Pulmonary artery endothelial cell (primary cell): ENCODE measurements around the gene C2orf92. TPM values are rescaled to one million over a fixed set of nuclear protein-coding genes. Genes with fewer than 3 reads are reported as not detected.

Experiments
- DNase-seq: peaks from one replicate; pipeline ENCODE4 v3.0.0-alpha.2; 2011; ENCODE audit warnings: low read depth, low spot score
- total RNA-seq: library from RNA; depleted of rRNA; stranded (reverse); fragments of >200 nt; gene quantifications from 2 replicates; pipeline ENCODE4 v1.2.3, GENCODE V29; 2014

C2orf92 gene
- total RNA-seq, 1 donor from 2014 or later = 1.5 TPM

DNA sequence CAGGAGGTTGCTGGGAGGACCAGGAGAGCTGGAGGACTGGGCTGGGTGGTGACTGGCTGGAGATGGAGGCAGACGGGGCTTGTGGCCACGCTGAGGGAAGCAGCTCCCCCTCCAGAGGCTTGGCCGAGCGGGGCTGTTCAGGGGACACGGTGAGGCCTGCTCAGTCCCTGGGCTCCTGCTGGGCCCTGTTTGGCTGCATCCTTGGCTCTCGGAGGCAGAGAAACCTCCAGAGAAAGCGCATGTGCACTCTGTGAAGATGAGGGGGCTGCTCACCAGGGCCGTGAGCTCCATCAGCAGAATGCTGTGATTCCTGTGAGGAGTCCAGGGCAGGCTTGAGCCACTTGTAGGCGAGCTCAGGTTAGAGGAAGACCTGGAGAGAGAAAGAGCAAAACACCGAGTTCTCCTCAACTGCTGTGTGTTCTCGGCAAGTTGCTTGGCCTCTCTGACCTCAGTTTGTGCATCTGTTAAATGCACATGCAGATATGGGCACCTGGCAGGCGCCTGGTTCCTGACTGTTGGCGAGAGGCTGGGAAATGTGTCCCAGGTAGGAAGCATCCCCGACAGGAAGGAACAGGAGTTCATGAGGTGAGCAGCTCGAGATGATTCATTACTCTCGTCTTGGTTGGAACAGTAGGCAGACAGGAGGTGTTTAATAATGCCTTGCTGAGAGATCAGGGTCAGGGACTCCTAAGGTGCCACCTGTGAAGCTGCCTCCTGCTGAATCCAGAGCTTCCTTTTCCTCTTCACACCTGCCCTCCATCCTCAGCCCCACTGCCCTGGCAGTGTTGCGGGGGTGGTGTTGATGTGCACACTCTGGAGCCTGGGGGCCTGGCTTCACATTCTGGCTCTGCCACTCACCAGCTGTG lies 44.8 kb downstream of the C2orf92 start:
- DNase-seq = no peak

DNA sequence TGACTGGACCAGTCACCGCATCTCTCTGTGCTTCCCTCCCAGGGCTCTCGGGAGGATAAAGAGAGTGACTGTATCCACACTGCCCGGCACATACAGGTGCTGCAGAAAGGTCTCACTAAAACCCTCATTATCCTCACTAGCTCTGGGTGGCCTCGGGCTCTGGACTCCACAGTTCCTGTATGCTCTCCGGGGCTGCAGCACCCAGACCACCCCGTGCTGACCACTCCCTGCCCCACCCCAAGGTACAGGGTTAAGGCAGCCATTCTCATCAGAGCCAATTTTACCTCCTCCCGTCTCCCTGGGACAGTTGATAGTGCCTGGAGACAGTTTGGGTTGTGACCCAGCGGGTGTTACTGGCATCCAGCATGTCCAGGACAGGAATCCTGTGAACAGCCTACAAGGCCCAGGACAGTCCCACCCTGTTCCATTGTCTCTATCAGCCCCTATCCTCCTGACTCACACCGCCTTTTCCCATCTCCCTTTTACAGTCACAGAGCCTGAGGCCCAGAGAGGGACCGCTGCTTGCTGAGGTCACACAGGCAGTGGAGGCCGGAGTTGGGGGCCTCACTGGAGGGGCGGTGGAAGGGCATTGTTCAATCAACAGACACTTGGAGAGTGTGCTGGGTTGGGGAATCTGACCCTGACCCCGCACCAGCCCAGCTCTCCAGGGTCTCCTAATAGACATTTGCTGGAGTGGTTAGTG lies 45.6 kb downstream of the C2orf92 start:
- DNase-seq = no peak

DNA sequence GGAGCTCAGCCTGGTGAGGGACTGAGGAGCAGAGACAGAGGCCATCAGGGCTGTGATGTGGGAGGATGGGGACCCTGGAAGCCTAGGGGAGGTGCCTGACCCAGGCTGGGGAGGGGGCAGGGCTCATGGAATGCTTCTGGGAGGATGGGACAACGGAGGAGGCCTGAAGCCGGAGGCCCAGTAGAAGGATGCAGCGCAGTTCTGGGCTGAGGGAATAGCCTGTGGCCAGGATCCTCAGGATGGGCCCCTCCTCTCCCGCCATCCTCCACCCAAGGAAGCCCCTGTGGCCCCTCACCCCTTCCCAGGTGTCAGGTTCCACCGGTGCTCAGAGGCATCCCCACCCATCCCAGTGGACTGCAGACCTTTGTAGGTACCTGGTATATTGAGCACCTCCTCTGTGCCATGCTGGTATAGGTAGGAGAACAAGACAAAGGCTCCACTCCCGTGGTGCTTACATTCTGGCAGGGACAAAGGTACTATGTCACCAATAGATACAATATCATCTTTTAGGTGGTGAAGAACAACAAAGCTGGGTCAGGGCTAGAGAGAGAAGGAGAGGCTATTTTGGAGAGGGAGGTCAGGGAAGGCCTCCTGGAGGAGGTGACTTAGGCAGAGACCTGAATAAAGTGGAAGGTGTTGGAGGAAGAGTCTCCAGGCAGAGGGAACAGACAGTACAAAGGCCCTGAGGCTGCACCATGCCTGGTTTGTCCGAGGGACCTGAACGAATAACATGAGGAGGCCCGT lies 46.6 kb downstream of the C2orf92 start:
- no peak for DNase-seq

DNA sequence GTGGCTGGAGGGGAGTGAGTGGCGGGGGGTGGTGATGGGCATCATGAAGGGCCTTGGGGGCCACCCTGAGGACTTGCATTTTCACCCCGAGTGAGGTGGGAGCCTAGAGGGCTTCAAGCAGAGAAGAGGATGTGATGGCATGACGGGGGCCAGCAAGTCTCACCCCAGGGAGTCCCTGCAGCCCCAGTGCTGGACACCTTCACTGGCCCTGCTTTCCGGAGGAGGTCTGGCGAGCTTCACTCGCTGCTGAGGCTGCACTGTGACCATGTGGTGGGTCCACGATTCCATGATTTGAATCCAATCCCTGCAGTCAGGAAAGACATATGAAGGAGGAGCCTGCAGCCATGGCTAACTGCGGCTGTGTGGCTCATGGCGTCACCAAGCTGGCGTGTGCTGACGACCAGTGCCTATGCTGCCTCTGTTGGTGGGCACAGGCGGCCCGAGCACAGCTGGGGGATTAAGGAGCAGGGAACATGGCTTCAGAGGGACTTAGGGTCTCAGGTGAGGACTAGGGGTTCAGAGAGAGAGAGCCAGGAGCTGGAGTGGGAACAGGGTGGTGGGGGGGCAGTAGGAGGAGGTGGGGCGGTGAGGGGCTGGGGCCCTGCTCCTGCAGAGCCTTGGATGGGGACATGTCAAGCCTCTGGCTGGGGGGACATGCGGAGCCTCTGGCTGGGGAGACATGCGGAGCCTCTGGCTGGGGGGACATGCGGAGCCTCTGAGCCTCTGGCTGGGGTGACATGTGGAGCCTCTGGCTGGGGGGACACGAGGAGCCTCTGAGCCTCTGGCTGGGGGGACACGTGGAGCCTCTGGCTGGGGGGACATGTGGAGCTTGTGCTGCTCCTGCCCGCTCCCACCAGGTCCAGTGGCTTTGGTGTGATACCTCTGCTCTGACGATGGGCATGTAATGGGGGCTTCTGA lies 47.4 kb downstream of the C2orf92 start:
- no peak for DNase-seq

DNA sequence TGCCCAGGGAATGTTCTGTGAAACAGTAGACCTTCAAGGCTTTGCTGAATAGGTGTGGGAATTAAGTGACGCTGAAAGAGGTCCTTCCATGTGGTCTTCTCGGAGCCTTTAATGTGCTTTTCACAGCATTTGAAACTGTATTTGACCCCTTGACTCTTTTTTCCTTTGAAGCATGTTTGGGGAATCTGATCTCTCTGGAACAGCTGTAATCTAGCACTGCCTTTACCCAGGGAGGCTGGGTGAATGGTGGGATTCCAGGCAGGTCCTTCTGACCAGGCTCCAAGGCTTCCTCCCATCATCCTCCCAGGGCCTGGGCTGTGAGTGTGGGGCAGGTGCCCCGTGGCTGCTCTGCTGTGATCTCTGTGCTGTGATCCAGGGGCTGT lies 48.1 kb downstream of the C2orf92 start:
- DNase-seq = no peak

DNA sequence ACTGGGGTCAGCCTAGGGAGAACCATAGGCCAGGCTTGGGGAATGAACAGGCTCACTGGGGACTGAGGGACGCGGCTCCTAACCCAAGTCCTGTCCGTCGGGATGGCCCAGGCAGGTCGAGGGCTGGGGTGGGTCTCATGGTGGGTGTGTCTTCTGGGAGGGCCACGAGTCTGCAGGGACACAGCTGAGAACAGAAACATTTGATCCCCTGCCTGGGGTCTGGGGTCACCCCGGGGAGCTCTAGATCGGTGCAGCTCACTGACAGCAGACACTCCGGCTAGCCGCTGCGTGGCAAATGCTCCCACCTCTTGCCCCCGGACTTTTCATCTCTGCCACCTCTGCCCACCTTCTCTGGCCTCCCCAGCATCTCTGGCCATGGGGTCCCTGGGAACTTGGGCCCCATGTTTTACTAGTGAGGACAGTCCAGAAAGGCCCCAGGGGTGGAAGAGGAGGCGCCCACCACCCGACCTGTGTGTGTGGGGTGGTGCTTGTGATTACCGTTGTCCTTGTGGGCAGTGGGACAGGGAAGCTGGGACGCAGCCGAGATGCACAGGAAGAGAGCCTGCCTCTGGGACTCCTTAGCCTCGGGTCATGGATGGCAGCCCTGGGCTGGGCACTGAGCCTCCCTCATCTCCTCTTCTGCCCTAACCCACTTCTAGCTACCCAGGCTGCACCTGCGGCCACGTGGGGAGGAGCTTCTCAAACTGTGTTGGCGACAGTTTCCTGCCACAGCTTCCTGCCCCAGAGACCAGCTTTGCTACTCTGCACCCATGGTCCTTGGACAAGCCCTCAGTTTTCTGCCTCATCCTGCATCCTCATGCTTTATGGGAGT lies 48.8 kb downstream of the C2orf92 start:
- DNase-seq = no peak

DNA sequence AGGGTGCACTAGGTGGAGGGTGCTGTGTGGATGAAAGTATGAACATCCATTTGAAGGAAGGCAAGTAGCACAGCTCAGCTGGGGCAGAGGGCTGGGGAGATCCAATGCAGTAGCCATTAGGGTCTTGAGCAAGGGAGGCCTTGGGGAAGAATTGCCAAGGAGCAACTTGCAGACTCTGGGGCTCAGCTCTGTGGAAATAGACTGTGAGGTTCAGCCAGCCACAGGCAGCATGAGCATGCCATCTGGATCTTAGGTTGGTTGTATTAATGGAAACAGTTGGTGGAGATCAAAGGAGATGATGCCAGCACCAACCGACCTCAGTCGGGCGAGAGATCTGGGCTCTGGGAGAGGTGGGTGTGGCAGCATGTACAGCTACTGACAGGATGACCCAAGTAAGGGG lies 49.4 kb downstream of the C2orf92 start:
- no peak for DNase-seq

DNA sequence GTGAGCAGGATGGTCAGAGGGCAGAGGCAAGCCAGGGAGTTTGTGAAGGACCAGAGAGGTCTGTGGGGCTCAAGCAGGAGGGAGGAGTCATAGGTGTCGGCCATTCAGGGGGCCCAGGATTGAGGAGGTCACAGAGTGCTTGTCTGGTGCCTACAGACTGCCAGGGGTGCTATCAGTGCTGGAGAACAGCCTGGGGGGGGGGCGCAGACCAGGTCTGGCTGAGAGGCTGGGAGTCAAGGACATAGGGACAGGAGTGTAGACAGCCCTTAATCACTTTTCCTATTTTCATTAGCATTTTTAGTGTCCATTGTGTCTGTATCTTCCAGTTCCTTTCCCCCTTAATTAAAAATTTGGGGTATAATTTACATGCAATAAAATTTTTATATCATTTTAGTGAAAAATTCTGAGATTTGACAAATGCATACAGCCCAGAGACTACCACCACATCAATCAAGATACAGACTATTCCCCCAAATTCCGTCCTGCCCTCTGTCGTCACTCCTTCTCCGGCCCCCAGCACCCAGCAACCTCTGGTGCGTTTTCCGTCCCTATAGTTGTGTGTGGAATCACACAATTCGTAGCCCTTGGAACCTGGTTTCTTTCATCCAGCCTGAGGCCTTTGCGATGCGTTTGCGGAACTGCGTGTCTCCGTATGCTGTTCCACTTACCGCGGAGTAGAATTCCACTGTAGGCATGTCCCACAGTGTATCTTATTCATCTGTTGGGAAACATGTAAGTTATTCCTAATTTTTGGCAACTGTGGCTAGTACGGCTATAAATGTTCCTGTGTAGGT lies 50.0 kb downstream of the C2orf92 start:
- no peak for DNase-seq

DNA sequence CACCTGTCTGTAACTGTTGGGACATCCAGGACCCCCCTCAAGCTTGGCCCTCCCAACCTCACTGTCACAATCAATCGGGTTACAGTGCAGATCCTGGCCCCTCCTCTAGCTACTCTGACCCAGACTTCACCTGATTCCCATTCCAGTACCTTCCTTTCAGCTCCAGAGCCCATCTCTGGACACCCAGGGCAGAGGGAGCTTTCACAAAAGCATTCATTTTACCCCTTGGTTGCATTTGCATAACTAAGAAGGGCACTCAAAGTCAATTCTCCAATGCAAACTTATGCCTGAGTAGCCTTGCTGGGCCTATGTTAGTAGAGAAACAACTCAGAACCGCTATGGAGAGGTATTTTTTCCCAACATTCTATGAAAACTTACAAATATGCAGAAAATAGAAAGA lies 51.2 kb downstream of the C2orf92 start:
- DNase-seq = no peak

DNA sequence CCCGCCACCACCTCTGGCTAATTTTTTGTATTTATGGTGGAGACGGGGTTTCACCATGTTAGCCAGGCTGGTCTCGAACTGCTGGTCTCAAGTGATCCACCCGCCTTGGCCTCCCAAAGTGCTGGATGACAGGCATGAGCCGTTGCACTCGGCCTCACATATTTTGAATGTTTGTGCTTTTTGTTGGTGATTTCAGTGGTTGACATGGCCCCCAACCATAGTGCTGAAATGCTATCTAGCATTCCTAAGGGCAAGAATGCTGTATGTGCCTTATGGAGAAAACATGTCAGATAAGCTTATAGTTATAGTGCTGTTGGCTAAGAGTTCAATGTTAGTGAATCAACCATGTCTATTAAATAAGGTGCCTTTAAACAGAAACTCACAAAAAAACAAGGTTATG lies 52.7 kb downstream of the C2orf92 start:
- DNase-seq = no peak

DNA sequence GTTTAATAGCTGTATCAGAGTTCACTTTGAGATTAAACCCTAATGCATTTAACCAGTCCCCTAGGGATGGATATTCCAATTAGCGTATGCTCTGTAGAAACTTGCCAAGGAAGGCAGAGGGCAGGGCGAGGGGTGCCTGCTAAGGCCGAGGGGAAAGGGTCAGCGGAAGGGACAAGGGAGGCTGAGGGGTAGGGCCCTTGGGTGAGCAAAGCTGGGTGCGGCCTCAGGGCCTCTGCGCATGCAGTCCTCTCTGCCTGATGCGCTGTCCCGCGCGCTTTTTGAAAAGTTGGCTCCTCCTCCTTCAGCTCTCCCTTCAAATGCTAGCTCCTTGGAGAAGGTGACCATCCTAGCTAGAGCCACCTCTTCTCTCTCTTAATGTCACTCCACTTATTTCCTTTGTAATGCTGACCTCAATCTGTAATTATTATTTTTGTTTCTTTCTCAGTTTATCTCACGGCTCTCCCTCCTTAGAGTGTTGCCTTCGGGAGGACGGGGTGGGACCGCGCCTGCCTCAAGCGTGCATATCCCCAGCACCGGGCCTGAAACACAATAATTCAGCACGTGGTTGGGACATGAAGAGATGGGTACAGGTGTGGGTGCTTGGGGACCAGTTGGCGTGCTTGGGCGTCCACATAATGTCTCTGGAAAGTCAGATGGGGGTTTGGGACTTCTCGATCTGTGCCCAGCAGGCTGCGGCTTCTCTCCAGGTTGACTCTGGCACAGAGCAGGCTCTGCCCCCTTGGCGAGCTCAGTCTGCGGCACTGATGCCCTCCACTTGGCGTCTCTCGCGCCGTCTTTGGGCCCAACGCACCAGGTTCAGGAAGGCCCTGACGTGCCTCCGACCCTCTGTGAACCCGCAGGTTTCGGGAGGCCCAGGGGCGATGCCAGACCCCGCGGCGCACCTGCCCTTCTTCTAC lies 53.9 kb downstream of the C2orf92 start:
- DNase-seq = no peak

DNA sequence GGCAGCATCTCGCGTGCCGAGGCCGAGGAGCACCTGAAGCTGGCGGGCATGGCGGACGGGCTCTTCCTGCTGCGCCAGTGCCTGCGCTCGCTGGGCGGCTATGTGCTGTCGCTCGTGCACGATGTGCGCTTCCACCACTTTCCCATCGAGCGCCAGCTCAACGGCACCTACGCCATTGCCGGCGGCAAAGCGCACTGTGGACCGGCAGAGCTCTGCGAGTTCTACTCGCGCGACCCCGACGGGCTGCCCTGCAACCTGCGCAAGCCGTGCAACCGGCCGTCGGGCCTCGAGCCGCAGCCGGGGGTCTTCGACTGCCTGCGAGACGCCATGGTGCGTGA lies 54.5 kb downstream of the C2orf92 start:
- DNase-seq = no peak

DNA sequence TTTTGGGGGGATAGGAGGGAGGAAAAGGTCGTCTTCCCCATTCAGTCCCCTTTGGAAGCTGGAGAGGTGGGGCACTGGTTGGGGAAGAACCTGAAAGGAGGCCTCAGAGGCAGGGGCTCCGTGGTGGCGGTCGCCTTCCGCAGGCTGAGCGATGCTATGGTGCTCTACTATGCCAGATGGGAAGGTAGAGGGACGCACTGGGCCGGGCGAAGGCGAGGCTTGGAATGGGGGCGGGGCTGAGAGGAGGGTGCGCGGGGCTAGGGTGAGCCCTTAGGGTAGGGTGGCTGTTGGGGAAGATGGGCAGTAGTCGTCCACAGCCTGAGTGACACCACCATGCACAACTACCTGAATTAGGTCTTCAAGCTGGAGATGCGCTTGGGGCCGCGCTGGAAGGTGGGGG lies 55.0 kb downstream of the C2orf92 start:
- DNase-seq = no peak

DNA sequence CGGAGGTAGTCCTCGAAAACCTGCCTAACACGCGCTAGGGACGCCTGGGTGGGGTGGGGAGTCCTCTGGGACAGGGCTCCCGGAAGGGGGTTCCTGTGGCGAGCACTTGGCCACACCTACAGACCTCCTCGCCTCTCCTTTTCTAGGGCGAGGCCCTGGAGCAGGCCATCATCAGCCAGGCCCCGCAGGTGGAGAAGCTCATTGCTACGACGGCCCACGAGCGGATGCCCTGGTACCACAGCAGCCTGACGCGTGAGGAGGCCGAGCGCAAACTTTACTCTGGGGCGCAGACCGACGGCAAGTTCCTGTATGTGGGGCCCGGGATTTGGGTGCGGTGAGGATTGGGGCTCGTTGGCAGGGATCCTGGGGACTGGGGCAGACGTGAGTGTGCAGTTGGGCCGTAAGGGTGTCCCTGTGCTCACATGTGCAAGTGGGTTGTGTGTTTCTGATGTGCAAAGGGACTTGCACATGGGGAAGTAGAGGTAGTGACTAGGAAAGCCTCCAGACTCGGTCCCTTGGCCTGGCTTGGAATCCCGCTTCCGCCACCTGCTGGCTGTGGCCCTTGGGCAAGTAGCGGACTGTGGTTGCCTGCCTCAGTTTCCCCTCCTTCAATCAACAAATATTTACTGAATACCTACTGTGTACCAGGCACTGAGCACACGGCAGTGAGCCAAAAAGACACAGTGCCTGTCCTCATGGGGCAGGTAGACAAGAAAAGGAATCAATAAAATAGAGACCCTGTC lies 55.6 kb downstream of the C2orf92 start:
- DNase-seq = no peak

DNA sequence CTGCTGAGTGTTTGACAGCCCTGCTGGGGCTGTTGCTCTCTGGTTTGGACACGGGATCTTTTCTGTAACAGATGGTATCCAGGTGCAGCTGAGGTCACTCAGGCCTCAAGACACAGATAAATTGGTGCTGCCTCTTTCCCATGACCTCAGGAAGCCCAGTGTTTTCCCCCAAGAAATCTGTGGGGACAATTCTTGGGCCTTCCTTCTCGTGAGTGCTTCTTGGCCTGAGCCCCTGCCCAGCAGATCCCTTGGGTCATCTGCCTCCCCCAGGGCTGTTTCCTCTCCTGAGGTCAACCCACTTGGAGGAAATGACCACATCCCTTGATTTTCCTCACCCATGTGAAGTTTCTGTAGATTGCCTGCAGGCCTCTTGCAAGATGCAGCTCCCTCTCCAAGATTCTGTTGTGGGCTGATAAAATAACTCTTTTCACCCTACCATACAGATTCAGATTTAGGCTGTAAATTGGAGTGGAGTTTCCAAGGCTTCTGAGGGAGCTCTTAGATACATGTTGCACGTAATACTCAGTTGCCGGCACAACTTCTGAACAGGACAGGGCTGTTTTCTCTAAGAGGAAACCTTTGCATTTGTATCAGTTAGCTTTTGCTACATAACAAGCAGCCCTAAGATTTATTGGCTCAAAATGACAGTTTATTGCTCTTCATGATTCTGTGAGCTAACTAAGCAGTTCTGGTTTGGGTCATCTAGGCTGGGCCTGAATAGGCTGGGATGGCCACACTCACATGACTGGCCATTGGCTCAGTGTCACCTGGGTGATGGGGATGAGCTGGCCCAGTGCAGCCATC lies 57.0 kb downstream of the C2orf92 start:
- DNase-seq = peak; percentile 3

DNA sequence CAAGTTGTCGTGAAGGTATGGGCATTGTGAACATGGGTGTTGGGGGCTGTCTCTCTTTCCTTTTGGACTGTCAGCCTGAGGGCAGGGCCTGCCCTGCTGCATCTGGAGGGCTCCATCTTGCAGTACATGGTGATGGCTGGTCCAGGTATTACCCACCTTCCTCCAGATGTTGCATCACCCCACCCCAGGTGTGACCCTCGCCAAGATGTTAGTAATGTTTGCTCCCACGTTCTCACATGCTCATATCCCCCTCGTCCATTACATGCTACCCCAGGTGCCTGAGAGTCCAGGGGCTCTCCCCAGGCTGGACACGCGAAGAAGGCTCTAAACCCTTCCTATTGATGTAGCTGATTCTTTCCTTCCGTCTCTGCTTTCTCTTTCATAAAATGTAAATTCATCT lies 57.8 kb downstream of the C2orf92 start:
- no peak for DNase-seq
